MM.1S (cell line): Measurements from ENCODE around the gene LRRC28.

Experiments used
- DNase-seq: peaks from one replicate; pipeline ENCODE4 v3.0.0-alpha.2; 2015
- H2AFZ ChIP-seq: fragments of 300-600 bp; sonication (generic); 2 replicates; pipeline ENCODE4 v1.6.0; 2016; ENCODE audit warnings: antibody characterized with exemption, low read length
- H3F3A ChIP-seq: fragments of 300-600 bp; sonication (generic); 2 replicates; pipeline ENCODE4 v1.6.1; 2016; ENCODE audit warnings: mild to moderate bottlenecking, antibody characterized with exemption, low read length, moderate library complexity, mixed read lengths; ENCODE audit not compliant: insufficient read depth
- H3K27ac ChIP-seq: fragments of 300-600 bp; sonication (generic); 2 replicates; pipeline ENCODE4 v1.5.1; 2016; ENCODE audit warnings: mild to moderate bottlenecking, low read length
- H3K27me3 ChIP-seq: fragments of 300-600 bp; sonication (generic); replicated peaks from 2 replicates; pipeline ENCODE4 v1.6.0; 2016; ENCODE audit warnings: low read length; ENCODE audit not compliant: insufficient read depth
- H3K36me3 ChIP-seq: fragments of 300-600 bp; sonication (generic); replicated peaks from 2 replicates; pipeline ENCODE4 v1.6.1; 2016; ENCODE audit warnings: mild to moderate bottlenecking, low read length, mixed read lengths; ENCODE audit not compliant: insufficient read depth
- H3K4me1 ChIP-seq: fragments of 300-600 bp; sonication (generic); 2 replicates; pipeline ENCODE4 v1.6.1; 2016; ENCODE audit warnings: low read length, mixed read lengths
- H3K4me2 ChIP-seq: fragments of 300-600 bp; sonication (generic); 2 replicates; pipeline ENCODE4 v1.6.0; 2016; ENCODE audit warnings: low read depth, low read length
- H3K4me3 ChIP-seq: fragments of 300-600 bp; sonication (generic); 2 replicates; pipeline ENCODE4 v1.5.1; 2016; ENCODE audit warnings: low read length, mixed read lengths
- H3K79me2 ChIP-seq: fragments of 300-600 bp; sonication (generic); 2 replicates; pipeline ENCODE4 v1.6.1; 2016; ENCODE audit warnings: mixed run types, low read length, mixed read lengths
- H3K9ac ChIP-seq: fragments of 300-600 bp; sonication (generic); 2 replicates; pipeline ENCODE4 v1.6.1; 2016; ENCODE audit warnings: low read length, mixed read lengths
- H3K9me2 ChIP-seq: fragments of 300-600 bp; sonication (generic); replicated peaks from 2 replicates; pipeline ENCODE4 v1.6.1; 2016; ENCODE audit warnings: mild to moderate bottlenecking, low read length, mixed read lengths; ENCODE audit not compliant: insufficient read depth
- H3K9me3 ChIP-seq: fragments of 300-600 bp; sonication (generic); replicated peaks from 2 replicates; pipeline ENCODE4 v1.6.1; 2016; ENCODE audit warnings: mild to moderate bottlenecking, low read length, mixed read lengths; ENCODE audit not compliant: insufficient read depth
- H4K20me1 ChIP-seq: fragments of 300-600 bp; sonication (generic); 2 replicates; pipeline ENCODE4 v1.6.1; 2016; ENCODE audit warnings: mild to moderate bottlenecking, low read length, moderate library complexity, mixed read lengths; ENCODE audit not compliant: insufficient read depth
- EZH2 ChIP-seq: fragments of 300-600 bp; sonication (generic); optimal IDR thresholded peaks from 2 replicates; pipeline ENCODE3; 2017; ENCODE audit warnings: low read depth, mild to moderate bottlenecking, antibody characterized with exemption, low read length, mixed read lengths
- EZH2phosphoT487 ChIP-seq: fragments of 300-600 bp; sonication (generic); IDR thresholded peaks from 2 replicates; pipeline ENCODE4 v1.6.1; 2018; ENCODE audit warnings: antibody characterized with exemption, low read length
- TF ChIP-seq, protein P1 (sequence below): fragments of 300-600 bp; sonication (generic); IDR thresholded peaks from 2 replicates; pipeline ENCODE4 v1.5.1; 2016; ENCODE audit warnings: antibody characterized with exemption, low read length, mixed read lengths

The LRRC28 gene

DNA sequence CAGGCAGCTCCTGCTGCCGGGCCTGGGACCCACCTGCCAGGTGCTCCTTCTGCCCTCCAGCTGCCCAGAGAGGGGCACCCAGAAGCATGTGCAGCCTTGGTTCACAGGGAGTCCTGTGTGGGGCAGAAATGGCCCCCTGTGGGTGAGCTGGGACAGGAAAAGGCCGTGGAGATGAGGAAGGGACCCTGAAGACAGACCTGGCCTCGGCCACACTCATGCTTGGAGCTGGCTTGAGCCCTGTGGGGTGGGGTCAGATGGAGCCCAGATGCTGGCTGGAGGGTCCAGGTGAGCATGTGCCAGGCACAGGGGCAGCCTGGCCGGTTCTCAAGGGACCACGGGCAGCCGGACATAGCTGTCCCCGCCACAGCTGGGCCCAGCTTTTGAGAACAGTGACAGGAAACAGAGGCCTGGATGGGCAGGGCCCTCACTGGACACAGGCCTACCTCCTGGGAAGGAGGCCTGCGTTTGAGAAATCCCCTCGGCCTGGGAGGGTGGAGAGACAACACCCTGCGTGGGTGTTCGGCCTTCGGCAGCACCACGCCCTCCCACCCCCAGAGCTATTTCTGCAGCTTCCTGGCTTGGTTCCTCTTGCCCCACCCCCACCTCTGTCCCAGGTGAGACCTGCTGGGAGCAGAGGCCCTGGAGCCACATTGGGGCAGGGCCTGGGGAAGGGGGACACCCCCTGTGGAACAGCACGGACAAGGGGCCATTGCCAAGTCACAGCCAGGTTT, 181.9 kb downstream of the LRRC28 start:
- H3F3A ChIP-seq: no peaks in the 10 kb centered on the region
- H3K27ac ChIP-seq: no peak overlapping the region
- no peaks in the 10 kb centered on the region for H4K20me1 ChIP-seq
- no peaks in the 10 kb centered on the region for H3K9me2 ChIP-seq
- H3K4me2 ChIP-seq: no peak overlapping the region
- TF ChIP-seq EZH2 (no peak), EZH2phosphoT487 (no peak)
- TF ChIP-seq, protein P1, sequence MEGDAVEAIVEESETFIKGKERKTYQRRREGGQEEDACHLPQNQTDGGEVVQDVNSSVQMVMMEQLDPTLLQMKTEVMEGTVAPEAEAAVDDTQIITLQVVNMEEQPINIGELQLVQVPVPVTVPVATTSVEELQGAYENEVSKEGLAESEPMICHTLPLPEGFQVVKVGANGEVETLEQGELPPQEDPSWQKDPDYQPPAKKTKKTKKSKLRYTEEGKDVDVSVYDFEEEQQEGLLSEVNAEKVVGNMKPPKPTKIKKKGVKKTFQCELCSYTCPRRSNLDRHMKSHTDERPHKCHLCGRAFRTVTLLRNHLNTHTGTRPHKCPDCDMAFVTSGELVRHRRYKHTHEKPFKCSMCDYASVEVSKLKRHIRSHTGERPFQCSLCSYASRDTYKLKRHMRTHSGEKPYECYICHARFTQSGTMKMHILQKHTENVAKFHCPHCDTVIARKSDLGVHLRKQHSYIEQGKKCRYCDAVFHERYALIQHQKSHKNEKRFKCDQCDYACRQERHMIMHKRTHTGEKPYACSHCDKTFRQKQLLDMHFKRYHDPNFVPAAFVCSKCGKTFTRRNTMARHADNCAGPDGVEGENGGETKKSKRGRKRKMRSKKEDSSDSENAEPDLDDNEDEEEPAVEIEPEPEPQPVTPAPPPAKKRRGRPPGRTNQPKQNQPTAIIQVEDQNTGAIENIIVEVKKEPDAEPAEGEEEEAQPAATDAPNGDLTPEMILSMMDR: no peak
- H3K27me3 ChIP-seq: peaks cover 6% of the 10 kb centered on the region; the same call in 1 of the 2 replicates
- H3K9ac ChIP-seq: no peak overlapping the region
- H2AFZ ChIP-seq: no peak overlapping the region
- H3K79me2 ChIP-seq: no peaks in the 10 kb centered on the region
- H3K4me3 ChIP-seq: no peak overlapping the region
- no peak for DNase-seq
- H3K36me3 ChIP-seq: no peaks in the 10 kb centered on the region
- H3K4me1 ChIP-seq: no peaks in the 10 kb centered on the region
- H3K9me3 ChIP-seq: no peaks in the 10 kb centered on the region

DNA sequence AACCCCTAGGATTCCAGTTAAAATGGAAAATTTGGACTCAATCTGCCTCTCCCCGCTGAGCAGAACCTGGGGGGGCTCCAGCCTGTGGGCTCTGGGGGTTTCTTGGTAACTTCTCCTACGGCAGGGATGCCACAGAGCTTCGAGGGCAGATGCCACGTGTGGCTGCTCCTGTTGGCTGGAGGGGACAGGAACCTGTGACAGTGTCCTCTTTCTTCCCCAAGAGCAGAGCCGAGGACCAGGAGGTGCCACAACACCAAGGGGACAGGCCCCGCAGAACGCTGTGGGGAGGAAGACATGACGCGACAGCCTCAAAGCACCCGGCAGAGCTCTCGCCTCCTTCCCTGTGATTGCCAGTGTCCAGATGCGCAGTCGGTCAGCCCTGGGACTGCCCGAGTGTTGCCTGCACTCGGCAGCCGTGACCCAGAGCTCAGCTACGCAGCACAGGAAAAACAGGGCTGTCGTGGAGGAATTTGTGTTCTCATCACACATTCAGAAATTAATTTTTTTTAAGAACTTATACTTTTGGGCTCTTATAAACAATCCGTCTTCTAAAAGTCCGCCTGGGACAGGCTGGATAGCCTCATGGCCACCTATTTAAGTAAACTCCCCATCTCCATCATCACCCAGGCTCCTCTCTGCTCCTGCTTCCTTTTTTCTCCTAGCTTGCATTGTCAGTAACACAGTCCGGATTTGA, 182.6 kb downstream of the LRRC28 start:
- no peaks in the 10 kb centered on the region for H3K79me2 ChIP-seq
- no peaks in the 10 kb centered on the region for H3K9me3 ChIP-seq
- no peak overlapping the region for H2AFZ ChIP-seq
- H3K4me2 ChIP-seq: no peak overlapping the region
- no peaks in the 10 kb centered on the region for H3K9me2 ChIP-seq
- H3K27ac ChIP-seq: no peak overlapping the region
- H3K9ac ChIP-seq: no peak overlapping the region
- H3K4me3 ChIP-seq: no peak overlapping the region
- DNase-seq: no peak
- H3K36me3 ChIP-seq: no peaks in the 10 kb centered on the region
- peaks cover 6% of the 10 kb centered on the region; the same call in 1 of the 2 replicates for H3K27me3 ChIP-seq
- no peaks in the 10 kb centered on the region for H3F3A ChIP-seq
- H3K4me1 ChIP-seq: no peaks in the 10 kb centered on the region
- TF ChIP-seq EZH2phosphoT487 (no peak), EZH2 (no peak)
- TF ChIP-seq, protein P1: no peak
- H4K20me1 ChIP-seq: no peaks in the 10 kb centered on the region

DNA sequence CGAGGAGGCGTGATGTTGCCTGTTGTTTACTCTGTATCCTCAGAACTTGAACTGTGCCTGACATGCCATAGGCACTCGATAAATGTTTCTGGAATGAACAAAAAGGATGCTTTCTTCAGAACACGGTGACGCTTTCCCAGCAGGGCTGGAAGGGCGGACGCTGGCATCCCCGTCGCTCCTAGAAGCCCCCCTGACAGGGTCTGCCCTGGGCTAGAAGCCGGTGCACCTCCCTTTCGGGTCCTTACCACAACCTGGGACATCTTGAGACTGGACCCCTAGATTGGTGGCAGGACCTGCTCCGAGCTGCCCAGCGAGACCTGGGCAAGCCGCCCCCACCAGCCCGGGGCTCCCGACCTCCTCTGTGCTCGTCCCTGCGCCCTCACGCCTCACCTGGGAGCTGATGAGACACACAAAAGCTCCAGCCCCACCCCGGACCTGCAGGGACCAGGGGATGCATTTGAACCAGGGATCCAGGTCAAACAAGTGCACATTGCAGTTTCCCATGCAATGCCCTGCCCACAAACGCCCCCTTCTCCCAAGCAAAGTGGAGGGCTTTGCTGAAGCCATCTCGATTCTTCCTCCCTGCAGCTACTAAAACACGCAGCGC, 183.3 kb downstream of the LRRC28 start:
- no peak for DNase-seq
- no peaks in the 10 kb centered on the region for H3K36me3 ChIP-seq
- H3K27me3 ChIP-seq: peaks cover 6% of the 10 kb centered on the region; the same call in 1 of the 2 replicates
- no peaks in the 10 kb centered on the region for H3K9me2 ChIP-seq
- H3K79me2 ChIP-seq: no peaks in the 10 kb centered on the region
- H3K27ac ChIP-seq: no peak overlapping the region
- H3K4me3 ChIP-seq: no peak overlapping the region
- no peaks in the 10 kb centered on the region for H3K9me3 ChIP-seq
- H2AFZ ChIP-seq: no peak overlapping the region
- no peaks in the 10 kb centered on the region for H4K20me1 ChIP-seq
- H3F3A ChIP-seq: no peaks in the 10 kb centered on the region
- H3K4me1 ChIP-seq: no peaks in the 10 kb centered on the region
- no peak overlapping the region for H3K9ac ChIP-seq
- H3K4me2 ChIP-seq: no peak overlapping the region
- TF ChIP-seq, protein P1: no peak
- no peak for TF ChIP-seq EZH2
- no peak for TF ChIP-seq EZH2phosphoT487
